Cortex of kidney (tissue), 1 donor: ENCODE results near the gene HES4.
A peak's percentile ranks its signal among the peaks of the same experiment; 100 is the strongest.

Experiments used
- DNase-seq: peaks from one replicate; lab custom pipeline; 2025; lab: John Stamatoyannopoulos, UW

Gene HES4

GRCh38 chr1:965526-966134, 34.3 kb downstream of the HES4 start:
- no peak for DNase-seq

- DNase-seq: no peak
Measured at GRCh38 chr1:964691-965525, 35.0 kb downstream of the HES4 start.

GRCh38 chr1:963746-964525, 36.0 kb downstream of the HES4 start:
- DNase-seq: no peak

GRCh38 chr1:963301-963651, 36.6 kb downstream of the HES4 start:
- DNase-seq: no peak

- no peak for DNase-seq
Measured at GRCh38 chr1:962381-963300, 37.3 kb downstream of the HES4 start.

- DNase-seq: no peak
Measured at GRCh38 chr1:961132-961669, 38.7 kb downstream of the HES4 start.

GRCh38 chr1:960363-961131, 39.4 kb downstream of the HES4 start, which contains the start of gene KLHL17:
Gene KLHL17, plus strand, starts transcription at chr1:960584. Its CDS starts 110 bp downstream, at chr1:960694.
- DNase-seq: no peak

- no peak for DNase-seq
Measured at GRCh38 chr1:959731-960362, 40.0 kb downstream of the HES4 start.

GRCh38 chr1:958823-959730, 40.8 kb downstream of the HES4 start, which contains the start of gene NOC2L:
Gene NOC2L, minus strand, starts transcription at chr1:959256. Its CDS starts 16 bp downstream, at chr1:959240.
- DNase-seq: peak; percentile 43

GRCh38 chr1:956636-957035, 43.3 kb downstream of the HES4 start:
- DNase-seq: no peak

- DNase-seq: no peak
Measured at GRCh38 chr1:955474-955873, 44.4 kb downstream of the HES4 start.

- DNase-seq: no peak
Measured at GRCh38 chr1:954927-955326, 45.0 kb downstream of the HES4 start.

- DNase-seq: no peak
Measured at GRCh38 chr1:953524-954320, 46.2 kb downstream of the HES4 start.

GRCh38 chr1:952603-953002, 47.3 kb downstream of the HES4 start:
- DNase-seq: no peak

GRCh38 chr1:952201-952600, 47.7 kb downstream of the HES4 start:
- no peak for DNase-seq

GRCh38 chr1:951364-951763, 48.5 kb downstream of the HES4 start:
- no peak for DNase-seq

GRCh38 chr1:950881-951280, 49.0 kb downstream of the HES4 start:
- DNase-seq: no peak

- no peak for DNase-seq
Measured at GRCh38 chr1:950268-950667, 49.6 kb downstream of the HES4 start.
